ENCODE results near the gene MMP17.

The MMP17 gene

GRCh38 chr12:131862600-131862993 lies 34.4 kb downstream of the MMP17 start:
- Histone ChIP-seq H3K27me3 (peaks cover 0 to 23% of the 10 kb centered on the region in 2 donors), H3K27ac (no peak overlapping the region), H3K36me3 (no peaks in the 10 kb centered on the region), H3K4me1 (no peaks in the 10 kb centered on the region), H3K4me3 (no peak overlapping the region), H3K9me3 (no peaks in the 10 kb centered on the region)
- intact Hi-C loops (cut with DNase I; ENCODE audit: low total_unique reads) = no loop called here
- DNase-seq = no peak
- TF ChIP-seq CTCF (IDR thresholded peaks at IDR 0.05) = no peak

GRCh38 chr12:131862994-131863710 lies 35.0 kb downstream of the MMP17 start:
- peaks cover 0 to 21% of the 10 kb centered on the region in 2 donors for H3K27me3 ChIP-seq
- H3K27ac ChIP-seq = no peak overlapping the region
- H3K9me3 ChIP-seq = no peaks in the 10 kb centered on the region
- intact Hi-C loops (cut with DNase I; ENCODE audit: low total_unique reads) = no loop called here
- H3K4me3 ChIP-seq = no peak overlapping the region
- DNase-seq = no peak
- TF ChIP-seq CTCF (IDR thresholded peaks at IDR 0.05) = no peak
- H3K4me1 ChIP-seq = no peaks in the 10 kb centered on the region
- no peaks in the 10 kb centered on the region for H3K36me3 ChIP-seq

- Histone ChIP-seq H3K4me1 (no peaks in the 10 kb centered on the region), H3K27me3 (peaks cover 0 to 21% of the 10 kb centered on the region in 2 donors), H3K36me3 (no peaks in the 10 kb centered on the region), H3K27ac (no peak overlapping the region), H3K9me3 (no peaks in the 10 kb centered on the region), H3K4me3 (no peak overlapping the region)
- intact Hi-C loops (cut with DNase I; ENCODE audit: low total_unique reads) = no loop called here
- no peak for TF ChIP-seq CTCF (IDR thresholded peaks at IDR 0.05)
- no peak for DNase-seq
Observed at GRCh38 chr12:131863711-131864396, 35.7 kb downstream of the MMP17 start.

GRCh38 chr12:131864469-131864868 lies 36.3 kb downstream of the MMP17 start:
- no peaks in the 10 kb centered on the region for H3K4me1 ChIP-seq

GRCh38 chr12:131865180-131865875 lies 37.1 kb downstream of the MMP17 start:
- intact Hi-C loops (cut with DNase I; ENCODE audit: low total_unique reads) = no loop called here
- Histone ChIP-seq H3K4me1 (no peaks in the 10 kb centered on the region), H3K4me3 (no peak overlapping the region), H3K36me3 (no peaks in the 10 kb centered on the region), H3K27ac (no peak overlapping the region), H3K27me3 (peaks cover 0 to 21% of the 10 kb centered on the region in 2 donors), H3K9me3 (no peaks in the 10 kb centered on the region)
- no peak for TF ChIP-seq CTCF (IDR thresholded peaks at IDR 0.05)
- DNase-seq = no peak

More at GRCh38 chr12:131864469-131864868, 36.3 kb downstream of the MMP17 start:
- Histone ChIP-seq H3K36me3 (no peaks in the 10 kb centered on the region), H3K27ac (no peak overlapping the region), H3K4me3 (no peak overlapping the region), H3K9me3 (no peaks in the 10 kb centered on the region), H3K27me3 (peaks cover 0 to 21% of the 10 kb centered on the region in 2 donors)
- no peak for TF ChIP-seq CTCF (IDR thresholded peaks at IDR 0.05)
- DNase-seq = no peak
- intact Hi-C loops (cut with DNase I; ENCODE audit: low total_unique reads) = no loop called here
